Neural cell (in vitro differentiated cells): ENCODE measurements around the gene RNF144A.

ENCODE experiments used
- EP300 ChIP-seq: fragments of 450-650 bp; conservative IDR thresholded peaks from 2 replicates; pipeline ENCODE4 v1.6.1; 2014; ENCODE audit warnings: antibody characterized with exemption, mild to moderate bottlenecking, moderate library complexity; ENCODE audit not compliant: poor library complexity, severe bottlenecking
- EZH2 ChIP-seq: fragments of 200-600, 300-800 bp; shearing (Covaris generic), sonication (generic); IDR thresholded peaks from 2 replicates; pipeline ENCODE4 v1.6.1; 2014; ENCODE audit warnings: antibody characterized with exemption, low read length, borderline replicate concordance, mild to moderate bottlenecking; ENCODE audit not compliant: insufficient read depth, poor library complexity, severe bottlenecking
- MXI1 ChIP-seq: fragments of 450-650 bp; conservative IDR thresholded peaks from 2 replicates; pipeline ENCODE4 v1.6.1; 2014; ENCODE audit warnings: antibody characterized with exemption, mild to moderate bottlenecking; ENCODE audit not compliant: poor library complexity, severe bottlenecking
- POLR2AphosphoS5 ChIP-seq: IDR thresholded peaks from 2 replicates; pipeline ENCODE4 v1.6.1; 2012
- RAD21 ChIP-seq: fragments of 450-650 bp; conservative IDR thresholded peaks from 2 replicates; pipeline ENCODE4 v1.6.1; 2014; ENCODE audit warnings: antibody characterized with exemption, mild to moderate bottlenecking, moderate library complexity
- SMC3 ChIP-seq: fragments of 450-650 bp; conservative IDR thresholded peaks from 2 replicates; pipeline ENCODE4 v1.6.1; 2014; ENCODE audit warnings: antibody characterized with exemption, mild to moderate bottlenecking, moderate library complexity; ENCODE audit not compliant: poor library complexity
- TAF1 ChIP-seq: IDR thresholded peaks from 2 replicates; pipeline ENCODE4 v1.6.1; 2012; ENCODE audit warnings: low read depth
- TF ChIP-seq, protein P1 (sequence below): fragments of 450-650 bp; IDR thresholded peaks from 2 replicates; pipeline ENCODE4 v1.5.1; 2014; ENCODE audit warnings: antibody characterized with exemption, mild to moderate bottlenecking, moderate library complexity; ENCODE audit not compliant: poor library complexity, severe bottlenecking
- TF ChIP-seq, protein P2 (sequence below): IDR thresholded peaks from 2 replicates; pipeline ENCODE4 v1.6.1; 2012; ENCODE audit warnings: borderline replicate concordance

- TF ChIP-seq, protein P1, sequence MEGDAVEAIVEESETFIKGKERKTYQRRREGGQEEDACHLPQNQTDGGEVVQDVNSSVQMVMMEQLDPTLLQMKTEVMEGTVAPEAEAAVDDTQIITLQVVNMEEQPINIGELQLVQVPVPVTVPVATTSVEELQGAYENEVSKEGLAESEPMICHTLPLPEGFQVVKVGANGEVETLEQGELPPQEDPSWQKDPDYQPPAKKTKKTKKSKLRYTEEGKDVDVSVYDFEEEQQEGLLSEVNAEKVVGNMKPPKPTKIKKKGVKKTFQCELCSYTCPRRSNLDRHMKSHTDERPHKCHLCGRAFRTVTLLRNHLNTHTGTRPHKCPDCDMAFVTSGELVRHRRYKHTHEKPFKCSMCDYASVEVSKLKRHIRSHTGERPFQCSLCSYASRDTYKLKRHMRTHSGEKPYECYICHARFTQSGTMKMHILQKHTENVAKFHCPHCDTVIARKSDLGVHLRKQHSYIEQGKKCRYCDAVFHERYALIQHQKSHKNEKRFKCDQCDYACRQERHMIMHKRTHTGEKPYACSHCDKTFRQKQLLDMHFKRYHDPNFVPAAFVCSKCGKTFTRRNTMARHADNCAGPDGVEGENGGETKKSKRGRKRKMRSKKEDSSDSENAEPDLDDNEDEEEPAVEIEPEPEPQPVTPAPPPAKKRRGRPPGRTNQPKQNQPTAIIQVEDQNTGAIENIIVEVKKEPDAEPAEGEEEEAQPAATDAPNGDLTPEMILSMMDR = no peak
- TF ChIP-seq POLR2AphosphoS5 (no peak), TAF1 (no peak), EZH2 (no peak), RAD21 (no peak), SMC3 (no peak), MXI1 (no peak), EP300 (no peak)
- TF ChIP-seq, protein P2, sequence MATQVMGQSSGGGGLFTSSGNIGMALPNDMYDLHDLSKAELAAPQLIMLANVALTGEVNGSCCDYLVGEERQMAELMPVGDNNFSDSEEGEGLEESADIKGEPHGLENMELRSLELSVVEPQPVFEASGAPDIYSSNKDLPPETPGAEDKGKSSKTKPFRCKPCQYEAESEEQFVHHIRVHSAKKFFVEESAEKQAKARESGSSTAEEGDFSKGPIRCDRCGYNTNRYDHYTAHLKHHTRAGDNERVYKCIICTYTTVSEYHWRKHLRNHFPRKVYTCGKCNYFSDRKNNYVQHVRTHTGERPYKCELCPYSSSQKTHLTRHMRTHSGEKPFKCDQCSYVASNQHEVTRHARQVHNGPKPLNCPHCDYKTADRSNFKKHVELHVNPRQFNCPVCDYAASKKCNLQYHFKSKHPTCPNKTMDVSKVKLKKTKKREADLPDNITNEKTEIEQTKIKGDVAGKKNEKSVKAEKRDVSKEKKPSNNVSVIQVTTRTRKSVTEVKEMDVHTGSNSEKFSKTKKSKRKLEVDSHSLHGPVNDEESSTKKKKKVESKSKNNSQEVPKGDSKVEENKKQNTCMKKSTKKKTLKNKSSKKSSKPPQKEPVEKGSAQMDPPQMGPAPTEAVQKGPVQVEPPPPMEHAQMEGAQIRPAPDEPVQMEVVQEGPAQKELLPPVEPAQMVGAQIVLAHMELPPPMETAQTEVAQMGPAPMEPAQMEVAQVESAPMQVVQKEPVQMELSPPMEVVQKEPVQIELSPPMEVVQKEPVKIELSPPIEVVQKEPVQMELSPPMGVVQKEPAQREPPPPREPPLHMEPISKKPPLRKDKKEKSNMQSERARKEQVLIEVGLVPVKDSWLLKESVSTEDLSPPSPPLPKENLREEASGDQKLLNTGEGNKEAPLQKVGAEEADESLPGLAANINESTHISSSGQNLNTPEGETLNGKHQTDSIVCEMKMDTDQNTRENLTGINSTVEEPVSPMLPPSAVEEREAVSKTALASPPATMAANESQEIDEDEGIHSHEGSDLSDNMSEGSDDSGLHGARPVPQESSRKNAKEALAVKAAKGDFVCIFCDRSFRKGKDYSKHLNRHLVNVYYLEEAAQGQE = no peak
Measured at GRCh38 chr2:7012141-7012764, 95.0 kb downstream of the RNF144A start.
